ENCODE measurements around the gene KRTAP20-3.

Gene KRTAP20-3

DNA sequence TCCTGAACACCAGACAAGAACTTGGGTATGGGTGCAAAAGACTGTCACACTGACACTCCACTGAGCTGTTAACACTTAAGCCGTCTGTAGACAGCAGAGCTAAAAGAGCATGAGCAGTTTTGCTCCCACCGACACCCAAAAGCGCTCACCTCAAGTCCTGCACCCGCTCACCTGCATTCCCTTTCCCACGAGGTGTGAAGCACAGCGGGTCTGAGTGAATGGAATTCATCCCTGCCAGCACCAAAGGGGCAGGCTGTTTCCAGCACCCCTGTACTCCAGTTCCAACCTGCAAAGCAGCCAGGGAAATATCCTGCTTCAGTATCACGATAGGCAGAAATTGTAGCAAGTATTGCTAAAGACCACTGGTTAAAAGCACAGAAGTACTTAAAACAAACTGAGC, 47.2 kb downstream of the KRTAP20-3 start:
- no peak for DNase-seq

All from CD4-positive, alpha-beta T cell treated with Interleukin-17A for 4 hours (primary cell).